GM08714 (cell line): ENCODE measurements around the gene IFRD2.
A peak's percentile ranks its signal among the peaks of the same experiment; 100 is the strongest.
"Not testable (repeated sequence)": the region's sequence is repeated elsewhere in the genome, so short reads cannot be mapped to it uniquely, and the experiment has no call there.

Experiments
- H3K4me3 ChIP-seq: fragments of 200-500 bp; sonication (Bioruptor generic); 2 replicates; pipeline ENCODE4 v1.5.1; 2014; ENCODE audit warnings: mild to moderate bottlenecking, low read length, inconsistent platforms
- ZNF274 ChIP-seq: IDR thresholded peaks from 2 replicates; pipeline ENCODE4 v1.6.1; 2012; ENCODE audit warnings: mild to moderate bottlenecking, low read depth, low read length

The IFRD2 gene

GRCh38 chr3:50319894-50320625 is 27.8 kb upstream of the IFRD2 start:
- no peak for TF ChIP-seq ZNF274
- peak overlapping the region; percentile 91; the same call in 1 of the 2 replicates for H3K4me3 ChIP-seq

DNA sequence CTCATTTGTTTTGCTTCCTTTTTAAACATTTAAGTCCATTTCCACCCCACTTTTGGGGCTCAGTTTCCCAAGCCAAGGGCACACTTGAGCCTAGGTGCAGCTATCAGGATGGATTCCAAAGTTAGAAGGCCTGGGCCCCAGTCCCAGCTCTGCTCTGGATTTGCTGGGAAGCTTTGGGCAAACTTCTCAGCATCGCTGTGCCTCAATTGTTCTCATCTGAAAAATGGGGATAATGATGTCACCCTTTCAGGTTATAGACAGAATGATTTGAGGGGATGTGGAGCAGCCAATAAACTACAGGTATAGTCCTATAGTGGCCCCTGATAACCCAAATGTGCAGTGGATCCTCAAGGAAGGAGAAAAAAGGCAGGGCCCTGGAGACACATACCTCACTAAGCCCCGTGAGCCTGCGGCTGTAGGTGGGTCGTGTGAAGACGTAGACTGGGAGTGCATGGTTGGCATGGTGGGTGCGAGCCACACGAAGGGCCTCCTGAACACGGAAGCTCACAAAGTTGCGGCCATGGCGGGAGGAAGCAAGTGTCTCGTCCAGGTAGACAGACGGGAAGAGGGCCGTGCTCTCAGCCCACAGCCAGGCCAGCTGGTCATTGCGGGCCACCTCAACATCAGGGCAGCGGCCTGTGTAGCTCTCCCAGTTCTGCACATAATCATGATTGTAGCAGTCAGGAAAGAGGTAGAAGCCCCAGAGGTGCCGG is 27.1 kb upstream of the IFRD2 start:
- TF ChIP-seq ZNF274, result no peak
- no peak overlapping the region for H3K4me3 ChIP-seq

DNA sequence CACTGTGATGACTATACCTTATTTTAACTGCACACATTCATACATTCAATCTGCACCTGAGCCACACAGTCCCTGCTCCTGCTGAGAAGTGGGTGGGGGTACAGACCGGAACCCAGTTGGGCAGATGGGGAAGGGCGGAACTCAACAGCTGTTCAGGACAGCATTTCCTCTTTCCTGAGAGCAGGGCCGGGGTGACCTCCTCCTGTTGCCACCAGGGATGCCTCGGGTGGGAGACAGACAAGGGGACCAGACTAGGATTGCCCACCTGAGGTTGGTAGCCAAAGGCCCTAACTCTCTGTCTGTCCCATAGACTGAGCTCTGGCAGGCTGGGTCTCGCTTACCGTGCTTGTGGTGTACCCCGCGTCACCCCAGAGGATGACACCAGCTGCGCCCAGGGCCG is 26.4 kb upstream of the IFRD2 start:
- no peak for TF ChIP-seq ZNF274
- H3K4me3 ChIP-seq, result no peak overlapping the region

- TF ChIP-seq ZNF274, result no peak
- H3K4me3 ChIP-seq, result no peak overlapping the region
Measured at GRCh38 chr3:50318163-50318562, 25.9 kb upstream of the IFRD2 start.

- no peak overlapping the region for H3K4me3 ChIP-seq
- TF ChIP-seq ZNF274, result no peak
Measured at GRCh38 chr3:50317300-50317699, 25.1 kb upstream of the IFRD2 start.

- H3K4me3 ChIP-seq, result no peak overlapping the region
- TF ChIP-seq ZNF274, result no peak
Measured at GRCh38 chr3:50316657-50317242, 24.5 kb upstream of the IFRD2 start.

DNA sequence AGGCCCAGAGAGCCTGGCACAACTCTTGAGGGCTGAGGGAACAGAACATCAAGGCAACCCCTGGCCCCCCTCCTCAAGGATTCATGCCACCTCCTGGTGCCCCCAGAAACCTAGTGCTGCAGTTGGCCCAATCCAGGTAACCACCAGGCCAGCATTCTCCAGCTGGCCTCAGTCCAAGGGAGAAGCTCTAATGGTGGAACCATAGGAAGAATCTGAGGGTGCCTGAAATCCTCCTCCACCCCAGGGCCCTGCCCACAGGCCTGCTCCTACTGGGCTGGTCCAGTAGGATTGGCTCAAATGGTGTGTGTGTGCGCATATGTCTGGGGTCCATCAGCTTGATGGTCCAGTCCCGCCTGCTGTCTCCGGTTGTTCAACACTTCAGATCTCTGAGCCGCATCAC is 22.6 kb upstream of the IFRD2 start:
- H3K4me3 ChIP-seq, result no peak overlapping the region
- TF ChIP-seq ZNF274, result no peak

GRCh38 chr3:50314342-50314741 is 22.1 kb upstream of the IFRD2 start:
- no peak overlapping the region for H3K4me3 ChIP-seq
- no peak for TF ChIP-seq ZNF274

DNA sequence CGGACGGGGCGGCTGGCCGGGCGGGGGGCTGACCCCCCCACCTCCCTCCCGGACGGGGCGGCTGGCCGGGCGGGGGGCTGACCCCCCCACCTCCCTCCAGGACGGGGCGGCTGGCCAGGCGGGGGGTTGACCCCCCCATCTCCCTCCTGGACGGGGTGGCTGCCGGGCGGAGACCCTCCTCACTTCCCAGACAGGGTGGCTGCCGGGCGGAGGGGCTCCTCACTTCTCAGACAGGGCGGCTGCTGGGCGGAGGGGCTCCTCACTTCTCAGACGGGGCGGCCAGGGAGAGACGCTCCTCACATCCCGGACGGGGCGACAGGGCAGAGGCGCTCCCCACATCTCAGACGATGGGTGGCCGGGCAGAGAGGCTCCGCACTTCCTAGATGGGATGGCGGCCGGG is 19.8 kb upstream of the IFRD2 start:
- not testable (repeated sequence) for H3K4me3 ChIP-seq

GRCh38 chr3:50304601-50305000 is 12.4 kb upstream of the IFRD2 start:
- TF ChIP-seq ZNF274, result no peak
- no peak overlapping the region for H3K4me3 ChIP-seq

DNA sequence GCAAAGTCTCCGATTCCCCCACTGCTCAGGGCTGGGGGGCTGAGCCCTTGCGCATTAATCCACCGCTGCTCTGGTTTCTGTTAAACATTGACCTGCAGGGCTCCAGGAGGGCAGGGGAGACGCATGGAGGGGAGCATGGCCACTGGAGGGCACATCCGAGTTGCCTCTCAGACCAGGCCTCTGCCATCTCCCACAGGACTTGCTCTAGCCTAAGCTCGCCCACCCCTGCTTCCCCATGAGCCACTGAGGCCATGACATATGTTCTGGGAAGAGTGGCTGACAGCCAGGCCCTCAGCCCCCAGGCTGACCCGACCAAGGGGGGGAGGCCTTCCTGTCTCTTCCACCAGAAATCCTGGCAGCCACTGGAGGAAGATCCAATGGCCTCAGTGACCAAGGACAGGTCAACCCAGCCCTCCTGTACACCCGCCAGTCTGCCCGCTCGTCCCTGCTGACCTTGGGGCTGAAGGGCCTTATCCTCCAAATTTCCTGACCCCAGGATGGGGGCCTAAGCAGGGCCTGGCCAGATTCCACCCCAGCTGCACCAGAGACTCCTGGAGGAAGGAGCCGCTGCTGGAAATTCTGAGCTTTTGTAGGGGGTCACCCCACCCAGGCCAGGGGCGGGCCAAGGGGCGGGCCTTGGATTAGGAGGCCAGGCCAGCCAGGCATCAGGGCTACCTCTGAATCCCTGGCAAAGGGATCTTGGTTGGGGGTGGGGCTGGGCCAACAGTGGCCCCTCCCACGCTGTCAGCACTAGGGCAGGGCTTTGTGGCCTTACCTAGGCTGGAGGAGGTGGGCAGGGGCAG is 11.0 kb upstream of the IFRD2 start, which contains the start of gene HYAL1:
HYAL1 (minus strand) TSS at position 562 of the 803 bp plus-strand sequence. CDS start 618 bp downstream, outside the sequence.
- TF ChIP-seq ZNF274, result no peak
- no peak within 1 kb of the TSS for H3K4me3 ChIP-seq

DNA sequence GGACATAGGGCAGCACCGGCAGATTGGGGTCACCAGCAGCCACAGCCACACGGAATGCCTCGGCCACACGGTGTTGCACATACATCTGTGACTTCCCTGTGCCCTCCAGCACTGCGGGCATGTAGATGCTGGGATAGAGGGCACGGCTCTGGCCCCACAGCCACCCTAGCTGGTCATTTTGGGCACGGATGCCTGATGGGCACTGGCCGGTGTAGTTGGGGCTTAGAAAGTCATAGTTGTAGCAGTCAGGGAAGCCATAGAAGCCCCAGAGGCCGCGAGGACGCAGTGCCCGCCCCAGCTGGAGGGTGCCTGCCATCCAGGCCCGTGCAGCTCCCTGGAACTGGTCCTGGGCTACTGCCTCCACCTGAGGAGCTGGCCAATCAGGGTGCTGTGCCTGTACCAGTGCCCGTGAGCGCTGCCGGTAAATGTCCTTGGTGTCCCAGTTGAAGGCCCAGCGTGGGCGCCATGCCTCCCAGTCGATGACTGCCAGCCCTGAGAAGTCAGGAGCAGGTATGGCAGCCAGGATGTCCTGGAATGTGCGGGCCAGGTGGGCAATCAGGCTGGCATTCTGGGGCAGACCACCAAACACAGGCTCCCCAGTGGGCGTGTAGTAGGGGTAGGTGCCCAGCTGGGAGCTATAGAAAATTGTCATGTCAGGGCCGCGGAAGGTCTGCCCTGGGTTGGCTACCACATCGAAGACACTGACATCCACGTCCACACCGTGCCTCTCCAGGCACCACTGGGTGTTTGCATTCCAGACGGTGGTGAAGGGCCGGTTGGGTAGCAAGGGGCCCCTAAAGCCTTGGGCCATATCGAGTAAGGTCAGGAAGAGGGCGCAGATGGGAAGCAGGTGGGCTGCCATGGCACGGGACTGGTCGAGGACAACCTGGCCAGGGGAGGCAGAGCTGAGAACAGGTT is 10.1 kb upstream of the IFRD2 start:
- TF ChIP-seq ZNF274, result no peak
- H3K4me3 ChIP-seq, result no peak overlapping the region

GRCh38 chr3:50300681-50301254 is 8.5 kb upstream of the IFRD2 start:
- H3K4me3 ChIP-seq, result no peak overlapping the region
- TF ChIP-seq ZNF274, result no peak
